GM20431 (cell line): ENCODE data around the gene ZNF438.
"Not testable (repeated sequence)": the region's sequence is repeated elsewhere in the genome, so short reads cannot be mapped to it uniquely, and the experiment has no call there.

Experiments used
- in situ Hi-C: fragments of 300-500 bp; cut with MseI, MboI; formaldehyde crosslinking; loops from one replicate; pipeline ENCODE4 v1.15.0; 2020; ENCODE audit warnings: low sequenced_read_pairs; ENCODE audit not compliant: unreplicated experiment

The ZNF438 gene

DNA sequence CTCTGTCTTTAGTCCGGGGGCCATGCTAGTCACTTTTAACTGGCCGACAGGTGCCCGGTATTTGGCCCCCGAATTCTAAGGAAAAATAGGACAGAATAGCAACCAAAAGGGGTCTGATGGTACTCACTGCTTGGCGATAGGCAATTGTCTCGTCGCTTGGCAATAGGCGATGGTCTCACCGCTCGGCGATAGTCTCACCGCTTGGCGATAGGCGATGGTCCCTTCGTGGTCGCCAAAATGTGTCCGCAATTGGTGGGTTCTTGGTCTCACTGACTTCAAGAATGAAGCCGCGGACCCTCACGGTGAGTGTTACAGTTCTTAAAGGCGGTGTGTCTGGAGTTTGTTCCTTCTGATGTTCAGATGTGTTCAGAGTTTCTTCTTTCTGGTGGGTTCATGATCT lies 130.2 kb downstream of the ZNF438 start:
- in situ Hi-C loops, result not testable (repeated sequence)

DNA sequence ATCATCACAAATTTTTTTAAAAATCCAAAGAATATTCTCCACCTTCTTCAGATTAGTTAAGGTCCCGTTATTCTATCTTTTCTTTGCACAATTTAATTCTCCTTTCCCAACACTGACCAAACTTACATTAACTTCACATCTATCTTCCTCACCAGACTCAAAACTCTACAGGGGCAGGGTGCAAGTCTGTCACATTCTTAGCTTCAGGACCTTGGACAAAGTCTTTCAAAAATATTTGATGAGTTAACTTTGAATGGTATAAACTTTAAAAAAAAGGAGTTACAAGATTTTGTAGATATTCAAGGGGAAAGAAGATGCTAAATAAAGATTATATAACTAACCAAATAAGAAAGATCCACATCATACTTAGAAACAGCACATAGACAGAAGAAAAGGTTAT lies 132.7 kb downstream of the ZNF438 start:
- in situ Hi-C loops, result no loop called here

DNA sequence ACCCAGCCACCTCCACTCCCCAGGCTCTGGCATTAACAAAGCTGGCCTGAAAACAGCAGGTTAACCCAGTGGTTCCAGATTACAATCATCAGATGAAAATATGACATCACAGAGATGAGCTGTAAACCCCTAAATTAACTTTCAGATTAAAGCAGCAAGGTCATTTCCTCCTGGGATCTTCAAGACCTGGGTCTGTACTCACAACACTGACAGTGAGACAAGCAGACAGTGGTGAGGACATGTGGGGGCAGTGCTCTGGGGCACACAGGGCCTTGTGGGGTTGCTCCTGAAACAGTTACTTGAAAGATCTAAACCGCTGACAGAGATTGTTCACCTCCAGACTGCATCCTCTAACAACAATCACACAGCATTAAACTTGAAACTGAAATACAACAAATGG lies 134.1 kb downstream of the ZNF438 start:
- in situ Hi-C loops, result no loop called here

DNA sequence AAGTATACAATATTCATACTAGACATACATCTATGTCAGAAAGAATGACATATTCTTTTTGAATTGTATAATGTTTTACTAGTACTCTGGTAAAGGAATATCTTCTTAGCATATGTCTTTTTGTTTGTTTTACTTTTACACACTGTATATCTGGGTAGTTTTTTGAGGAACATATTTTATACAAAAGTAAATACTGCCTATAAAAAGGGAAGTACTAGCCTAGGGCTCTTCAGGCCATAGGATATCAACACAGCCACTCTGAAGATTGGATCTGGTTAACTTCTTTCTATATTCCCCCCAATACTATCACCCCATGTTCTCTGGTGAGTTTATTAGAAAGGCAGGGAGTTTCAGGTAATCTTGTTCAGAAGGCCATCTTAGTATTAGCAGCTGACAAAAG lies 134.6 kb downstream of the ZNF438 start:
- in situ Hi-C loops, result no loop called here

DNA sequence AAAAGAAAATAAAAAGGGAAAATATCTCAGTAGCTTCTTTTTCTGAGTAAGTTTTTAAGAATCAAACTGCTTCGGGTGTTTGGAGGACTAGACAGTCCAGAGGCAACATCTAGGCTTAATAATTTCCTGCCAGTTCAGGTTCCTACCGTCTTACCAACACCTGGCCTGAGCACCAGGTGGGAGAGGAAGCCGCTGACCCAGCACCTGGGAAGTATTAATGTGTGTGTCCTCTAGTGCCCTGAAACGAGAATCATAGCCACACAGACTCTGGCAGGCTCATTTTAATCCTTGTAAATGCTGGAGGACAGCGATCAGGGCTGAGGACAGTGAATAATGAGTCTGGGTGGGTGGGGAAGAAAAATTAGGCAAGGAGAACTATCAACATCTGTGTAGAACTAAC lies 137.4 kb downstream of the ZNF438 start:
- in situ Hi-C loops, result no loop called here

DNA sequence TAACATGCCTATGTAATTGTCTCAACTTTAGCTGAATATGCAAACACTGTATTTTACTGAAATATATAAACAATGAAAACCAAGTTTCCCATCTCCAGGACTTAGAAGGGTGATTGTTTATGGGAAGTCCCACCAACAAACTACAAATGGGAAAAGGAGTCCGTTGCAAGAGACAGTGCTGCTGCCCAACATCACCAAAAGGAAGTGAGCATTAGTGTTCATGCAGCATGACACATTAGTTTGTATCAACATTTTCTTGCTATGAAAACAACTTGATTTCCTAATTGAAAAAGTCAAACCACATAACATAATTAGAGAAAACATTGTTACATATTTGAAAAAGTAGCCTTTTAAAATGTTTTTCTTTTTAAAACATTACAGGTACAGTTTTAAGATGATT lies 138.5 kb downstream of the ZNF438 start:
- in situ Hi-C loops, result no loop called here

DNA sequence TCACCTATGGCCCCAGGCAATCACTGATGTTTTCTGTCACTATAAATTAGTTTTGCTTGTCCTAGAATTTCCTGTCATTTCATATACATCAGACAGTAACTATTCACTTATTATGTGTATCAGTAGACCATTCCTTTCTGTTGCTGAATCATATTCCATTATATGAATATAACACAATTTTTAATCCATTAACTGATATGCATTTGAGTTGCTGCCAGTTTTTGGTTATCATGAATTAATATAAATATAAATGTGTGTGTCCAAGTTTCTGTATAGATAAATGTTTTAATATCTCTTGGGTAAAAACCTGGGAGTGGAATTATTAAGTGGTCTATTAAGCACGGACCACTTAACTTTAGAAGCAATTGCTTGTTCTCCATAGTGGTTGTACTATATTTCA lies 143.8 kb downstream of the ZNF438 start:
- in situ Hi-C loops, result no loop called here

DNA sequence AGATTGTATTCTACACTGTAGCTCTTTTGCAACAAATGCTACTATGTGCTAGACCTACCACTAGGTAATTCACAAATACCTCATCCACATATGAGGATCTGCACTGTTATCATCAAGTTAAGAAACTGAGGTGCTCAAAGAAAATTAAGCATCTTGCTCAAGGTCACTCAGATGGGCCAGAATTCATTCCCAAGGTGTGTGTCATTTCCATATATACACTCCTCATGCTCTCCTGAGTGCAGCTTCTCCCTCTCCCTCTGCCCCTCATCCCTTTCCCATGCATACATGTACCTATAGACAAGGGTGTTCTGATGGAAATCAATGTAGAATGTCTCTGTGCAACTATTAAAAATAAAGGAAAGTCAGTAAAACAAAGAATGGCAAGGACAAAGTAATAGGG lies 146.2 kb downstream of the ZNF438 start:
- in situ Hi-C loops, result no loop called here

DNA sequence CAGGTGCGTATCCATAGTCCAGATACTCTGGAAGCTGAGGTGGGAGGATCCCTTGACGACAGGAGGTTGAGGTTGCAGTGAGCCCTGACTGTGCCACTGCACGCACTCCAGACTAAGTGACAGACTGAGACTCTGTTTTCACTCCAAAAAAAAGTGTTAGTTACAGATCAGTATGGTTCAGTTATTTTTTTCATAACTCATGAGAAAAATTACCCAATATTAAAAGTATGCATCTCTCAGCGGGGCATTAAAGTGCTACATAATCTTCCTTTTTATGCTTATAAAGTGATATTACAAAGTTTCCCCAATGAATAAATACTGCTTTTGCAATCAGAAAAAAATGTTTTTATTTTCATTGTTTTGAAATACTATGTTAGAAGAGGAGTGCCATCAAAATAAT lies 147.9 kb downstream of the ZNF438 start:
- in situ Hi-C loops, result no loop called here

DNA sequence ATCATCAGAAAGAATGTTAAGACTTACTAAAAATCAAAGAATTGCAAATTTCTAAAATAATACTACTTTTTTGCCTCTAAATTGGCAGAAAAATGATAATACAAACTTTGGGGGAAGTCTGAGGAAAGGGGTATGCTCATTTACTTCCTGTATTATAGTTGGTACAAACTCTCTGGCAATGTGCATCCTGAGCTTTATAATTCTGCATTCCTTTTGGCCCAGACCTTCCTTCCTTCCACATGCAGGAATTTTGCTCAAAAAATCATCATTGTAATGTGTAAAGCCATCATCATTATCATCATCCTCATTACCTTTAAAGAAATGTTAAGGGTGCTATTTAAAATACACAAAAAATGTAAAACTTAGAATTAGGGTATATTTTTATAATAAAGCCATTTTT lies 148.5 kb downstream of the ZNF438 start:
- in situ Hi-C loops, result no loop called here

DNA sequence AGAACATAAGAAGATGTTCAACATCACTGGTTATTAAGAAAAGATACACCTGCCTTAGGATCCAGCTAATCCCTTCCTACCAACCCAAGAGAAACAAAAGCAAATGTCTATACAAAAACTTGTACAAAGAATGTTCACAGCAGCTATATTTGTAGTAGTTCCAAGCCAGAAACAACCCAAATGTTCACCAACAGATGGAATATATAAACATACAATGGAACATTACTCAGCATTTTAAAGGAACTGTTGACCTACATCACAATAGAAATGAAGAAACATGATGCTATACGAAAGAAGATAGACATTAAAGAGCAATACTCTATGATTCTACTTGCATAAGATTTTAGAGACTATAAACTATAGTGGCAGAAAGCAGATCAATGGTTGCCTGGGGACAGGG lies 149.4 kb downstream of the ZNF438 start:
- in situ Hi-C loops, result no loop called here

DNA sequence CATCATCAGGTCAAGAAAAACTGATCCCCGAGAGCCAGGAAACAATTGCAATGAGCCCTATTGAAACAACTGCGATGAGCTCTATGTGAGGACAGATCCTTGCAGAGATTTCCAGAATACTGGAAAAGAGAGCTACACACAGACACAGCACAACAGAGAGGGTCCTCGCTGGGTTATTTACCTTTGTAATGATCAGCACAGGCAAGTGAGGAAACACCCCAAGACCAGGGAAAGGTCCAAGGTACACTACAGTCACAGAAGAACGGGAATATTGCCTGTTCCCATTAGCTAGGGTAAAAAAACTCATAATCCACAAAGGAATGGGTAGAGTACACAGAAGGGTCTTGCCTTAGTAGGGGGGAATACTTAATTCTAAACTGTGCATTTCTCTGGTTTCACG lies 152.7 kb downstream of the ZNF438 start:
- in situ Hi-C loops, result no loop called here

DNA sequence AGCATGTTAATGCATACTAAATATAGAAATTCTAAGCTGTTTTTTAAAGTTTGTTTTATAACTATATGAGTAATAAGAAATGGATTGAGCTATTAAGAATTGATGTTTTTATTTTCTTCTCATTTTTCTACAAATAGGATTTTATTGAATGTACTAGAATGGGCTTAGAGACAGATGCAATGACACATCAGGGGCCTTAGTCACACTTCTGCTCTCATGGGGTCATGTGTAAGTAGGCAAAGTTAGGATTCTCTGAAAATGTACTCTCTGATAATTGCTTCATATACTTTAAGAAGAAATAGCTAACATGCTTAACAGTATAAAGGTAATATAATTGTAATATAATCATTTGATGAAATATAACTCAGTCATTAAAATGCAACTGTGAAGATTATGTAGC lies 154.6 kb downstream of the ZNF438 start:
- in situ Hi-C loops, result no loop called here

DNA sequence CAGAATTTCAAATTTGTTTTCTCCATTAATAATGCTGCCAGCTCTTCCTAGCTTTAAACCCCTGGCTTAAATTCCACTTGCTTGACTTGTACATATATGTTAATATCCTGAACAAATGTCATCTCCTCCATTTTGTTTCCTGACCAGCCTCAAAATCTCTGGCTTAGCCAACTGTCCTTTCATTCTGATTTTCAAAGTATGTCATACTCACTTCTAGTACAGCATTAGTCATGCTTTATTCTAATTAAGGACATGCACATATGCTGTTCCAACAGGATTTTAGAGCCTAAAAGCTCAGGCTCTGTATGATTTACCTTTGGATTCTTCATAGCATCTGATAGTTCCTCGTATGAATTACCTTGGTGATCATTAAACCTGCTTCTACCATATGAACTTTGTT lies 158.3 kb downstream of the ZNF438 start:
- in situ Hi-C loops, result no loop called here

DNA sequence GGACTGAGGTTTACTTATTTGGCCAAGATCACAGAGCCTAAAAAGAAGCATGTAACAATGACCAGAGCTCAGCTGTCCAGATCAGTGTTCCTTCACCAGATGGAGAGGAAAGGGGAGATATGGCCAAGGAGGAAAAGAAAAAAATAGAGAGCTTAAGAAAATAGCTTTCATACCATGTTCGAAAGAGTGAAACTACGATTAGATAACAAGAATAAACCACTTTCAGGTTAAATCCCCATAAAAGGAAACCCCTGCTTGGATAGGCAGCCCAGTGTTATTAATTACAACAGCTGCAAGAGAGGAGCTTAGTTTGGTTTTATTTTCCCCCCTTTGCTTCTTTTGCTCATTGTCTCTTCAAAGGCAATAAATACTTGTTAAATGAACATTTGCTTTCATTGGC lies 160.8 kb downstream of the ZNF438 start:
- in situ Hi-C loops, result no loop called here

DNA sequence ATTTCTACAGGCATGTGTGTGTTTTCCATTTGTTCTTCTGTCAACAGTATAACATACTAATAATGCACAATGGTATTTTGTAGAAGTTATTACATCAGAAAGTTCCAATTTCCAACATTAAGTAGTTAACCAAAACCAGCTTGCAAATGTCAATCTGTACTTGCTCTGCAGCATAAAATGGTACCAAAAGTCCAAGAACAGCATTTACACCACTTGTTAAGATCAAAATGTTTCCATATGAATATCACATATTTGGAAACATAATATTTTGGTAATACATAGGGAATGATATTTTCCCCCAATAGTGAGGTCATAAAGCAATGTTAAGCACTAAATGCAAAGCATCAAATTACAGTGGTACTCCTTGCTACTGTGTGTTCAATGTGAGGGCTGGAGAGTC lies 162.1 kb downstream of the ZNF438 start:
- in situ Hi-C loops, result no loop called here

DNA sequence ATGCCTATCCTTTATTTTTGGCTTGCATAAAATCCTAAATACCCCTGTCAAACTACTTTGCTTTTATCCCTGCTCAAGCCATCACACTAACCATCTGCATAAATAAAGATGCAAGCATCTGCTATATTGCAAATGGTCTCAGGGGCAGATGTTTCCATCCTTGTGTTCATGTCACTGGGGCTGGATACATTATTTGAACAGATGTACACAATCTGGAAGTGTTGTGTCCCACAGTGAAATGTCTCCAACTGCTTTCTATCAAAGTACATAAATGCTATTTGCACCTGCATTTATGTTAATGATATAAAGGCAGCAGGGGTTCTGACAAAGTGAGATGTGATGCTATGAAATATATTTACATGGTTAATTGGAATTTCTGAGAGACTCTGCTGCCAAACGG lies 163.1 kb downstream of the ZNF438 start:
- in situ Hi-C loops, result no loop called here

DNA sequence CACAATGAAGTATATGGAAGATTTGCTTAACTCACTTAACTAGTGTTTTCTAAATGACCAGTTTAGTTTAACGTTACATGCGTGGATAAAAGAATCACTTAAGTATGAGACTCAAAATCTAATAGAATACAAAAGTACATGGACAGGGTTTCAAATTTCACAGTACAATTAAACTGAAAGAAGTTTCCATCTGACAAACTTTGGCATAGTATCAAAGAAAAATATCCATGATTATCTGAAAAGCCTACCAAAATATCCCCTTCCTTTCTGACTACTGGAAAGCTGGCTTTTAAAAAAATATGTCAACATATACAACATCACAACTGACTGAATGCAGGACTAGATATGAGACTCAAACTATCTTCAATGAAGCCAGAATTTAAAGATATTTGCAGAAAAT lies 164.8 kb downstream of the ZNF438 start:
- in situ Hi-C loops, result no loop called here

DNA sequence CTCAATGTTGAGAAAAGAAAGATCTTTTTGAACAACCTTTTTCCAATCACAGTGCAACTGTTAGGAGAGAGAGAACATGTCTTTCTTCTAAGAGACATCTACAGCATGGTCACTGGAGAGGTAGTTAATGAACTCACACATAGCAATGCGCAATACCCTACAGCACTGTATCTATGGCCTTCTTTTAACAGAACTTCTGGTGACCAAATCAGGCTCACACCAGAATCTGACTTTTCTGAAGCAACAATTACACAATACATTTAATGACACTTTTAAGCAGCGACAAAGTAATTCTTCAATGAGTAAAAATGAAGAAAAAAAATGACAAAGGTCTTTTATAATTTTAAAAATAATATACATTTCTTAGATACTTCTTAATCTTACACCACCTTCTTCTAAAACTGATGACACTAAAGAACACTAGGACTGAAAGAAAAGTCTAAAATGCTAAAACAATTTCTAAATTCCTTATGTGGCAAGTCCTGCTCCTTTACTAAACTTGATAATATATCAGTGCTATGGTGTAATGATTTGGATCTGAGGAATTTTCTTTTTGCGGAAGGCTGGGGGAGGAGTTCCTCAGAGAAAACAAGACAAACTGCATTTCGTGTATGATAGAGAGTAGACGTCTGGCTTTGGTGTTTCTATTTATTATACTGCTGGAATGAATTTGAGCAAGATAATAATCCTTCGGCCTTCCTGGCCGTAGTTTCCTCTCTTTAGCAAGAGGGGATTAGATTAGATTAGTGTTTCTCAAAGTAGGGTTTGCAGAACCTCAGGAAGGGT lies 166.3 kb downstream of the ZNF438 start:
- in situ Hi-C loops, result no loop called here

DNA sequence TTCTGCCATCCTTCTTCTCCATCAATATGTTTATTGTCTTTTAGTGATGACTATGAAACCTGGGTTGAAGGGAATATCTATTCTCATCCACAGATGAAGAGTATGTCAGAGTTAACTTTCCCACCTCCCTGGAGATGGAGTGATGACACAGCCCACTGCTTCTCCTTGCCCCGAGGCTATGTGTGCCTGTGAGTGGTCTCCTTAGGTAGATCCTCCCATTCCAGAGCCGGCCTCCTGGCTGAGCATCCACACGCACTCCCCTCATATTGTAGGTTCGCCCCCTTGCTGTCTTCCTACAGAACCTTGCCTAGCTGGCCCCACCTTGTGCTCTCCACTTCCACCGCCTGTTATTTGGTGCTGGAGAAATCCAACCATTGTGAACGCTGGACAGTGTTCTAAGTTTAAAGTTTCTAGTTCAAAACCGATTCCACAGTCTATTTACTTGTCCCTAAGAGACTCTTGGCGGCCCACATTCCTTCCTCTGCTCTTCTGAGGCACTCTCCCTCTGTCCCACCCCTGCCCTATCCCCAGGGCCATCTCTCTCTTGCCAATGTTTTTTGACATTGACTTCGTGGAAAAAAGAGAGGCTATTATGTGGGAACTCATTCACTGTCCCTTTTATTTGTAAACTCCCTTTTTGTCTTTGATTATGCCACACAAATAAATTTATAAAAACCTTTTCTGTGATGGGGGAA lies 168.0 kb downstream of the ZNF438 start:
- in situ Hi-C loops, result no loop called here

DNA sequence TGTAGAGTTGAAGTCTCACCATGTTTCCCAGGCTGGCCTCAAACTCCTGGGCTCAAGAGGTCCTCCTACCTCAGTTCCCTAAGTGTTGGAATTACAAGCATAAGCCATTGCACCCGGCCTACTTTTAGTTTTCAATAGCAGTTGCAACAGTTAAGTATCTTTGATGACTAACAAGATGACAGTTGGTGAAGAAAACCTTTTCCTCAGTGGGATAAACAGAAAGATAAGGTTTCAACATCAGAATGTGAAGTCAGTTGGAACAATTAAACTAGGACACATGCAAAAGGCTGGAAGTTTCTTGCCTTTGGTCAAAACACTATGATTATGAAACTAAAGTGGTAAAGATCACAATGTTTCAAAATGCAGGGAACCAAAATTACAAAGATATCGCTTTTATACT lies 169.2 kb downstream of the ZNF438 start:
- in situ Hi-C loops, result no loop called here

DNA sequence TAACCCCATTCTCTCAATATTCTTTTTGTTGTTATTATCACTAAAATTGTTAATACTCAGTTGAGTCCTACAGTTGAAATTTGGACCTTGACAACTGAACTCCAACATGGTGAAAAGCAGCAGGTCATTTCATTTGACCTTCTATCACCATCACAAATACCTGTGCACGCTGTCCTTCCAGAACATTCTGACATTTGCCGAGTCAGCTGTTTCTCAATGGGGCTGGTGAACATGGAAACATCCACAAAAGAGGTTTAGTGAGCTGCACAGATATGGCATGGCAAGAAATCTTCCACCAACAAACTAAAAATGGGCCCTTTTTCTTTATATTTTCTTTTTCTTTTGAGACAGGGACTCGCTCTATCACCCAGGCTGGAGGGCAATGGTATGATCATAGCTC lies 169.7 kb downstream of the ZNF438 start:
- in situ Hi-C loops, result no loop called here
